ENCODE data around the gene CAMTA1. TPM values are rescaled to one million over a fixed set of nuclear protein-coding genes. Genes with fewer than 3 reads are reported as not detected.
A peak's percentile ranks its signal among the peaks of the same experiment; 100 is the strongest.
"Not testable (repeated sequence)": the region's sequence is repeated elsewhere in the genome, so short reads cannot be mapped to it uniquely, and the experiment has no call there.

Gene CAMTA1
- total RNA-seq, 1 donor from 2014 or later = 68.9 TPM

DNA sequence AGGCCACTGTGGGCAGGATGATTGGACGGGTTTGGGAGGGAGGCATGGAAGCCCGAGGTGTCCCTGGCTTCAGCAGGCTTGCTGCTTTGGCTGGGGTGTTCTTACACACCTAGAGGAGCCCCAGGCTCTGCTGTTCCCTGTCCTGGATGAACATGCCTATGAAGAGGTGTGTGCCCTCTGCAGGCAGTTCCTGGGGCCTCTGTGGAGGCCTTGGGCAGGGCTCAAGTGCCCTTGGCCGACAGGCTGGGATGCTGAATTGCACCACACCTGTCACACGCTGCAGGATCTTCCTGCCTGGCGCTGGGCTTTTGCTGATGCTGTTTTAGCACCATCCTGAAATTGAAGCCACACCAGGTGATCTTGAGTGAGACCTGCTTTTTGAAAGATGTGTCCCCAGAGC, 570.8 kb downstream of the CAMTA1 start:
- DNase-seq (ENCODE audit: low read depth) = no peak

DNA sequence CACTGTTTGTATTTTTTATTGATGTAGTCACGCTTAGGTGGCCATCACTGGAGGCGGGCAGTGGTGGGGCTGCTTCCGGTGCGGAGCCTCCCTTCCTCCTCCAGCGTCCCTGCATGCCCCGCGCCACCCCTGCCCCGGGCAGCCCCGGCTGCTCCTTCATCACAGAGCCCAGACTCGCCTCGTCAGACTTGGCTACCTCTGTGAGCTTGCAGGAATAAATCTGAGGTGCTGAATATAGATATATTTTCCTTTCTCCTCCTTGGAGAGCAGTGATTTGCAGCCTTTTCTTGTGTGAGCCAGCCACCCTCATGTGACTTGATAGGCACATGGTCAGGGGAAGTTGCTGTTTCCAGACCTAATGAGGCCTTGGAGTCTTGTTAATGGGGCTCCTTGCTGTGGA, 573.2 kb downstream of the CAMTA1 start:
- no peak for DNase-seq (ENCODE audit: low read depth)

DNA sequence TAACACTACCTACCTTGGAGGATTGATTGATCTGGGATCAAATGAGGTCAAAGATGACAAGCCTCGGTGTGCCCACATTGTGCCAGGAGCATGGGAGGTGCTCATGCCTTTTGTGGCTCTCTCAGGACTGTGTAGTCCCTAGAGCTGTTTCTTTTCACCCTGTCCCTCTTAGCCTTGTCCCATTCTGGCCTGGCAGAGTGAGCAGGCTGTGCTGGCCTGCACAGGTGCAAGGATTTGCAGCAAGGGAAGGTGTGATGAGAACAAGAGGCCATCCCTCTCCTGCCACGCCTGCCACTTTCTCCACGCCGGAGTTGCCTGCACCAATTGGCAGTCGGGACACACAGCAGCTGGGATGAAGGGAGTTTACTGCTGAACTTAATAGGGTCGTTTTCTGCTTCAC, 575.3 kb downstream of the CAMTA1 start:
- no peak for DNase-seq (ENCODE audit: low read depth)

DNA sequence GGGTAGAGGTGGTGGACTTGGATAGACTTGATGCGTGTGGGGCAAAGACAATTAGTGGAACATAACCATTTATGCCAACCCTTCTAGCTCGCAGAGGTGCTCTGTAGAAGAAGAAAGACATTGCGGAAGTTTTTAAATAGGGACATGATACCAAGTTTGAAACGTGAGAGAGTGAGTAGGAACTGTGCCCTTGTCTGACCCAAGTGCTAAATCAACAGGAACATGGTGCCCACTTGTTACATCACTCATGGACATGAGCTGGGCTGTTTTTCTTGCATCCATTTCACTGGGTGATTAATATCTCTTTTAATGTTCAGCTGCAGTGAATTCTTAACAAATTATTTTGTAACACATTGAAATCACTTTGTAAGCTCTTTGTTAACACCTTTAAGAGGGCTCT, 577.7 kb downstream of the CAMTA1 start:
- DNase-seq (ENCODE audit: low read depth) = no peak

DNA sequence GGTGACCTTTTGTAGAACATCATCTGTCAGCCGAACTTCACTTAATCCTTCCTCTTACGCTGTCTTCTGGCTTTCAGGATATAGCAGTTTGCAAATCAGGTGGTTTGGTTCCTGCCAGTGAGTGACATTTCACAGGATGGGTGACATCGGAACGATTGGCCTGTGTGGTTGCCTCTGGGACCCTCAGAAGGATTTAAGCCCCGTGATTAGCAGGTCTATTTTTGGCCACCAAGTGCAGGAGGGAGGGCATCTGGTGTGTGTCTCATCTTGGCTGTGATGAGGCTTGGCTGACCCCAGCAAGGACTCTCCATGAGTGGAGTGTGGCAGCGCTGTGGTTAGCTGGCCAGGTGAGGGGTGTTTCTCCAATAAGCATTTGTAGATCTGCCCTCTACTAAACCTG, 578.2 kb downstream of the CAMTA1 start:
- DNase-seq (ENCODE audit: low read depth) = peak; percentile 52

DNA sequence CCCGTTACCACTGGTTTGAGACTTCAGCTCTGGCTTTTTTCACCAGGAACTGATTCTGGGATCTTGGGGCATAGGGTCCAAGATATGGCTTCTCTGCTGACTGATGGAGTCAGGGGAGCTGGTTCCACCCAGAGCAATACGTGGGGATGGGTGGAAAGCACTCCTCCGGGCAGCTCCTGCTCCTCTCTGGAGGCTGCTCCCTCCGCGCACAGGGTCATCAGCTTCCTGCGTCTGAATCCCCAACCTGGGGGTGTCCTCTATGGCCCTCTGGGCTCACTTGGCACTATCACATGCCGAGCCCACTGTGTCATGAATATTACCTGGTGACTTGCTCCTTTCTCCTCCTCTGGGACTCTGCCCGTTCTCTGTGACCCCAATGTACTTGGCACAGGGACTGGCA, 580.5 kb downstream of the CAMTA1 start:
- DNase-seq (ENCODE audit: low read depth) = no peak

DNA sequence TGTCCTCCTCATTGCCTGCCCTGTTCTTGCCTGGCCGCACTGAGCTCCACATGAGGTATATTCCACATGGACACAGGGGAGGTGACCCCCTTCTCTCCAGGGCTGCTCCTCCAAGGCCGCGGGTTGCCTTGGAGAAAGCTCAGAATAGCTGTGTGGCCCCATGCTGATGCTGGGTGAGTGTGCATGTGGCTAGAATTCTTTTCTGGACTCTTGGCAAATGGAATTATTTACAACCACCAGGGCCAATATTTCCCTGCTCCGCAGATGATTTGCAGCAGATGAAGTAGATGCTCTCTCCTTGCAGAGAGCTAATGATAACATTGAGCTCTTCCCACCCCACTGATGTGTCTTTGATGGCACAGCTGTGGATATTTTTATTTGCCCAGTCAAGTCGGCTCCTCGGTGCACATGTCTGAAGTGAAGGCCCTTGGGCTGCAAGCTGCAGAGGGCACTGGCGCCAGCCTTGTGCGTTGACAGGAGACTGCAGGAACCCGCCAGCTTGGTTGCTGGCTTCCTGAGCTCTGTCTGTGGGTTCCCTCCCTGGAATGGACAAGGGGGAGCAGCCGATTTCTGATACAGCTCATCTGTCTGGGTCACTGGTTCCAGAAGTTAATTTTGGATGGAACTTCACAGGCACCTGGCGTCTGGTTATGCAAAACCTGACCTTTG, 581.2 kb downstream of the CAMTA1 start:
- DNase-seq (ENCODE audit: low read depth) = peak; percentile 32

DNA sequence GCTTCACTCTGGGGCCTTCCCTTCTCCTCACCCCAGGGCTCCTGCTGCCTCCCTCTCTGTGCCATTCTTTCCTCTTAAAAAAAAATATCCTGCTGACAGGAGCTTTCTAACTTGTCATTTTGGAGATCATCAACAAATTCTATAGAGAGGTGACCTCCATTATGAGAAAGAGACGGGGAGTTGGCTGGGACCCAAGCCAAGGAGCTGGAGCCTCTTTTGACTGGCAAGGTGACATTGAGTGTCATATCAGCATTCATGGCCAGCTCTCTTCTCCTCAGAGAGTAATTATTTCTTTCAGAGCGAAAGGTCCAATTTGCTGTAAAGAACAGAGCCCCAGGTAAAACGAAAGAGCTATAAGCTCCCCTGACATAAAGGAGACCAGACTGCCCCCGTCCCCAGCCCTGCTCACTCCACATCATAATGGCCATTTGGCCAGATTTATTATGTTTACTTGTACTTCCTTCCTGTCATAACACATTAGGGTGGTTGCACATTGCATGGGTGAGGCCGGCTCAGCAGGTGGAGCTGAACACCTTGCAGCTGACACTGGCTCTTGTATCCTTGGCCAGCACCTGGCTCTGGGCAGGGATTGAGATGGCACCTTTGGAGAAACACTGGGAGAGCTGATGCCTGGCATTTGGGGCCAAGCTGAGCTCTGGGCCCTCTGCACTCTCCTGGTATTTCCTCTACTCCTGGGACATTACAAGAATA, 581.9 kb downstream of the CAMTA1 start:
- no peak for DNase-seq (ENCODE audit: low read depth)

DNA sequence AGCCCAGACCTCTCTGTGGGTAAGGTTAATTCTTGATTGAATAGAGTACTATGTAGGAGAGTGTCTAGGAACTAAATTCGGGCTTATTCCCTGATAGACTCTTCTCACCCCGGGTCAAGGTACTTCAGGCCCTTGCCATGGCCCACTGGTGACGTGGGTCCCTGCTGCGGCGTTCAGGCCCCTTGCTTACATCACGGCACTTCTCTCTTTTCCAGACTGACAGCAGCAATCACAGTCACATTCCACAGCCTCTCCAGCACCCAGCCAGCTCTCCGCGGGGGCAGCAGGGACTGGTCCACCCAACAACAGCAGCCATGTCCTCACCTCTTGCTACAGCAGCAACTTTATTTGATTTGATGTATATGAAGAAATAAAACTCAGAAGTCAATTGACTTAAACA, 584.6 kb downstream of the CAMTA1 start:
- DNase-seq (ENCODE audit: low read depth) = no peak

DNA sequence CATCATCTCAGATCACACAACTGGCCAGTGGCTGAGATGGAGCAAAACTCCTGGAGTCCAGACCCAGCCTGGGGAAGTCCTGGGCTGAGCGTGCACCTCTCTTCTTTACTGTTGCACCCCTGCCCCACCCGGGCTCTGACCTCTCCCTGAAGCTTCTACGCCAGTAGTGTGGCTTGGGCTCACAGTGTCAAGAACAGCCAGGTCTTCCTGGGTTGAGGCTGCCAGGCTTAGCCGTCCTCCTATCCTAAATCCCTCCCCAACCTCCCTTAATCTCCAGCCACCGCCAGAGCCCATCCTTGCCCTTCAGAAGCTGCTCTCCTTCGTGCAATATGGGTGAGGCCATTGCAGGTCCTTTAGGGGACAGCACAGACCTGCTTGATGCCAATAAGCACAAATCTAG, 586.7 kb downstream of the CAMTA1 start:
- DNase-seq (ENCODE audit: low read depth) = no peak

DNA sequence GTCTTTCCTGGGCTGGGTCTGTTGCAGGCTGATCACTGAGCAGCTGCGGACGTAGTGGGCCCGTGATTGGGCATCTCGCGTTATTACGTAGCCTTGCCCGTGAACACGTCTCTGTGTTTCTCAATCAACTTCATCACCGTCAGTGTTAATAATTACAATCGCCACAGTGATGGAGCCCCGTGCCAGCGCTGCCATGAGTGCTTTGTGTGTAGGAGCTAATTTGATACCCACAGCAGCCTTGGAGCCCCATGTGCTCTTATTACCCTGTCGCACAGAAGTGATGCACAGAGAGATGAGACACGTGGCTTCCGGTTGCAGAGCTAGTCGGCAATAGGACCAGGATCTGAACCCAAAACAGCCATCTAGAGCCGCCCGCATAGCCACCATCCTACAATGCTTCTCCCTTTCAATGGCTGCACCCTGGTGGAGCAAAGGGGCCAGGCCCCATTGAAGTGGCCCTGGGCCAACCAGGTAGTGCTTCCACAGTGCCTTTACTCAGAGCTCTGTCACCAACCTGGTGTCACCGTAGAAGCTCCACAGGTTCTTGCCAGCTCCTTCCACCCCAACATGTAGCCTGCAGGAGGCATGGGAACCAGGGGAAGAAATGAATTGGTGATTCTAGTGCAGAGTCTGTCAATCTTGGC, 587.3 kb downstream of the CAMTA1 start:
- DNase-seq (ENCODE audit: low read depth) = no peak

DNA sequence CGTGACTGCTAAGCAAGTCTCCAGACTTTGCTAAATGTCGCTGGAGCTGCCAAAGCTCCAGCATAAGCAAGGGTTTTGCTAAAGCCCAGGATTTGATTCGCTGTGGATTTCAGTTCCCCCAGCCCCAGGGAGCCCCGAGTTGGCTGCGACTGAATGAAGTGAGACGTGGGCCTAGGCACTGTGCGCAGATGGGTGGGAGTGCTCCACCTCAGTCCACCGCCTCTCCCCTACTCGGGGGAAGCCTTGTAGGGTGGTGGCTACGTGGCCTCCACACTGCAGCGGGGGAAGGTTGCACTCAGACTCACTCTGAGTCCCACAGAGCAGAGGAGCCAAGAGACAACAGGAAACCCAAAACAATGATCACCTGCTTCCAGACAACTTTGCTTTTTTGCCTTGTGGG, 588.0 kb downstream of the CAMTA1 start:
- DNase-seq (ENCODE audit: low read depth) = no peak

DNA sequence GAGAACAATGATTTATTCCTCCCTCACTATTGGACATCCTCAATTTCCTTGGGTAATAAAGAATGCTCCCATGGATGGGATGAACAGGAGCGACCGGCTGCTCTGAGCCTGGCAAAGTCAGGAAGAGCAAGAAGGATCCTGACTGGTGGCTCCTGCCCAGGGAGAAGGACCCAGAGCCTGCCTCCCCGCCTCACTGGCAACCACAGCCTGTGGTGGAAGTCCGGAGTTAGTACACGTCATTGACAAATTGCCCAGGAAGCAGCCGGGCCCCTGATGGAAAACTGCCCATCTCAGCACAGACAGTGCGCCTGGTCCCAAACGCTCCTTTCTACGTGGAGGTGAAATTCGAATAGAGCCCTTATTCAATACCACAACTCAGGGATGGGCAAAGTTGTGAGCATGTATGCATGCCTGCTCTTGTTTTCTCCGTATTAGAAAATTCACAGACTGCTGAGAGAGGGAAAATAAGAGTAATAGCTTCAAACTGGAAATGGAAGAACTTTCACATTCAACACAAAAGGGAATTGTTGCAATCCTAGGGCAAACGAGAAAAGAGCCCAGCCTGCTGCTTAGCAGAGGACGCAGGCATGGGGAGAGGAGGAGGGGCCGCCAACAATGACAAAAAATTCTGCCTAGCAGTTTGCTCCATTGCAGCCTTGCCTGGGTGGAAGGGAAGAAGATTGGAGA, 588.8 kb downstream of the CAMTA1 start:
- no peak for DNase-seq (ENCODE audit: low read depth)

DNA sequence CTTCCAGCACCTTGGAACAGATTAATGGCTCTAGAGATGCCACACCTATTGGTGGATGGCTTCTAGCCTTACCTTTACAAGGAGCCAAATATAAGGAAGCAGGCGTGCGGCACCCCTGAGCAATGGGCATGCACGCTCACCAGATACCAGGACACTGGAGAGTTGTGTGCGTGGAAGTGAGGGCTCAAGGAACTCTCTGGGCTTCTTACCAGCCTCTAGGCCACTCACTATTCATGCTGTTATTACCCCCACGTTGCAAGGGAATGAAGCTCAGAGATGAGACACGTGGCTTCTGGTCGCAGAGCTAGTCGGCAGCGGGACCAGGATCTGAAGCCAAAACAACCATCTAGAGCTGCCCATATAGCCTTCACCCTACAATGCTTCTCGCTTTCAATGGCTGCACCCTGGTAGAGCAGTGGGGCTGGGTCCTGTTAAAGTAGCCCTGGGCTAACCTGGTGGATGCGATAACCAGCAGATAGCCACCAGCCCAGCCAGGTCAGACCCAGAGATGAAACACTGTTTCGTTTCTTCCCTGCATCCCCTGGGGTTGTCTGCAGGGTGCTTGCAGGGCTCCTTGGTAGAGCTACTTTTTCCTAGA, 589.4 kb downstream of the CAMTA1 start:
- DNase-seq (ENCODE audit: low read depth) = no peak

DNA sequence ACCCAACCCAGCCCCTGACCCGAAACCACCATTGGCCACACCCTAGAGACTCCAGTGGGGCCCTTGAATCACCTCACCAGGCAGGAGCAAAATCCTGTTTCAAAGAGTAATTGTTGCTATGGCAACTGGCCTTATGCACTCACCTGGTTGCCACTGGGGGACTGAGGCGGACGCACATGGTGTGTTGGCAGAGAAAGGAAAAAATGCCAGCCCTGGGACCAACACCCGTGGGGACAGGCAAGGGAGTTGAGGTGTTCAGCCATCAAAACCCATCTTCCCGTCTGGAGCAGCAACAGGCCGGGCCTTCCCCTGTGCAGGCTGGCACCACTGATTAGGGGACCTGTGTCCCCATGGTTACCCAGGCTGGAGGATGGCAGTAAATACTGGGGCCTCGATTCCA, 590.1 kb downstream of the CAMTA1 start:
- no peak for DNase-seq (ENCODE audit: low read depth)

DNA sequence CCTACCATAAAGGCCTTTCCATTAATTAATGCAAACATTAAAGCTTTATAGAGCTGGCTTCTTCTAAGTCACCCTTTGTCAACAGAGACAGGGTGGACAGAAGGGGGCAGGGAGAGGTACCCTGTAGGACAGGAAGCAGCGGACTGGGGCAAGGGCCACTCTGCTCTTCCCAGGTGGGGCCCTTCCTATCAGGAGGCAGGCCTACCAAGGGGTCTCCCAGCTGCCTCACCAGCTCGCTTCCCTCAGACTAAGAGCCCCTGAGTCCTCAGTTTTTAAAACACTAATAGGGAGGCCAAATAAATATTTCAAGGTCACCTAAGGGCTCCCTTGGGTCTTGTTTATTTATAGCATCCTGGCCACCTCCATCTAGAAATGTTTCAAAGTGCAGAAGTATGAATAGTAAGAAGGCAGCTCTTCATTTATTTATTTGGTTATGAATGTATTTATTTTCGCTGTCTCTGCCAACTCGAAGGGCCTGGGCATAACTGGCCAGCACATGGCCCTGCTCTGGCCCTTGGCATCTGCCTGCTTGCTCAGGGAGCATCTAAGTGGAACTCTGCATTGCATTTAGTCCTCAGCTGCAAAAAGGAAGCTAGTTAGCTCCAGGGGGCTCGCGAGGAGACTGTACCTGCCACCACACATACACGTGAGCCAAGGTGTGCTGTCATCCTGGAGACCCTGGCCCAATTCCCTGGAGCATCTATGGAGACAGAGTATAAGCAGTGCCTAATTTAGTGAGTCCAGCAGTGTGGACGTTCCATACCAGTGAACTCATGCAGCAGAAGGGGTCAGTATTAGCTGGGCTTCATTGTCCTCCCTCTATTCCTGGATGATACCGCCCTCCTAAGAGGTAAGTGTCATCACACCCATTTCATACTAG, 590.8 kb downstream of the CAMTA1 start:
- no peak for DNase-seq (ENCODE audit: low read depth)

DNA sequence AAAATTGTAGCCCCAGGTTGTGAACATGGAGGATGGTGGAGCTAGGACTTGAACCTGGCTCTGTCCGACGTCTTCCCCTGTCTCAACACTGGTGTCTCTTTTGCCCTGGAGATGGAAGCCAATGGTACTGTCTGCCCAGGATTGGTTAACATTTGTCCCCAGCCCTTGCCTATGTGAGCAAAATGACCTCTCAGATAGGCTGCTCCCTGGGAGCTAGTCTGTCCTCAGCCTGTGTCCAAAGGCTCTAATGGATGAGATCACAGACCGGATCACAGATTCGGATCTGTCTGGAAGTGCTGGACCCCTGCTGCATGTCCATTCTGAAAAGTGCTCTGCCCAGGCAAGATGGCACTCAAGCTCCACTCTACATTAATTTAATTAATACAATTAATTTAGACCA, 591.4 kb downstream of the CAMTA1 start:
- DNase-seq (ENCODE audit: low read depth) = no peak

DNA sequence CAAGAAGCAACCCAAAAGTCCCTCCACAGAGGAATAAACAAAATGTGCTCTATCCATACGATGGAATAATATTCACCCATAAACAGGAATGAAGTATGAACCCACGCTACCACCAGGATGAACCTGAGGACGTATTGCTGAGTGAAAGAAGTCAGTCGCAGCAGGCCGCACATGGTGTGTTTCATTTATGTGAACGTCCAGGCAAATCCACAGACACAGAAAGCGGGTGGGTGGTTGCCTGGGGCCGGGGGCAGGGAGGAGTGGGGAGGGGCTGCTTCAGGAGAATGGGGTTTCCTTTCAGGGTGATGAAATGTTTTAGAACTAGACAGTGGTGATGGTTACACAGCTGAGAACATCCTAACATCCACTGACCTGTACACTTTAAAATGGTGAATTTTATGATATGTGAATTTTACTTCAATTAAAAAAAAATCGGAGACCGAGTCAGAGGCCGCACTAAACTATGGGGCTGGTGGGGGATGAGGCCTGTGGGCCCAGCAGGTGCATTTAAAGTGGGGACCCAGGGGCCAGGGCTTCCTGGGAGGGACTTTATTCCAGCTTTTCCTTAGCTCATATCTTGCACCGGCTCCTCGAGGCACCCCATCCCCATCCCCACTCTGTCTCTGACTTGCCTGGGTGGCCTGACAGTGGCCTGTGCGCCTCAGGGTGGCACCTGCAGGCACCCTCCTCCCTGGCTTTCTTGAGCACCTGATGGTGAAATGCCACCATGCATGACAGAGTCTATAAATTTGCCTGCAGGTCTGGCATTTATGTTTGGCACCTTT, 593.3 kb downstream of the CAMTA1 start:
- no peak for DNase-seq (ENCODE audit: low read depth)

DNA sequence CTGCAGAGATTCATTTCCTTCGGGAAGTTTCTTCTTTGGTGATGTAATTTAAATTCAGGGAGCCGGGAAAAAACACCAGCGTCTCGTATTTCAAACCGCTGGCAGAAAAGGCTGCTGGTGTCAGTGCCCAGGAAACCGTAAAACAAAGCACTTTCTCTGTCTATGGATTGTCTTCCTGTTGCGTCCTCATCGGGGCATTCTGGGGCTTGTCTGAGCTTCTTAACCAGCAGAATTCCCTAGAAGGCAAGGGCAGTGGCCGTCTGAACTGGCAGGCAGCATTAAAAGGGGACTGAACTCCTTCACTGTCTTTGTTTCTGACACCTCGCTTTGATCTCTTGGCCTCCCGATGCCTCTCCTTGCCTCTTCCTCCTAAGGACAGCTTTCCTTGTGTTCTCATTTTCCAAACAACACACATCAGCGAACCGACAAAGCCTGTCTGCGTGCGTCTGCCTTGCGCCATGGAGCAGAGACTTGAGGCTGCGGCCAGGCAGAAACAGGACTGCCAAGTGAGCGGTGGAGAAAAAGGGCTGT, 594.3 kb downstream of the CAMTA1 start:
- peak; percentile 76 for DNase-seq (ENCODE audit: low read depth)

DNA sequence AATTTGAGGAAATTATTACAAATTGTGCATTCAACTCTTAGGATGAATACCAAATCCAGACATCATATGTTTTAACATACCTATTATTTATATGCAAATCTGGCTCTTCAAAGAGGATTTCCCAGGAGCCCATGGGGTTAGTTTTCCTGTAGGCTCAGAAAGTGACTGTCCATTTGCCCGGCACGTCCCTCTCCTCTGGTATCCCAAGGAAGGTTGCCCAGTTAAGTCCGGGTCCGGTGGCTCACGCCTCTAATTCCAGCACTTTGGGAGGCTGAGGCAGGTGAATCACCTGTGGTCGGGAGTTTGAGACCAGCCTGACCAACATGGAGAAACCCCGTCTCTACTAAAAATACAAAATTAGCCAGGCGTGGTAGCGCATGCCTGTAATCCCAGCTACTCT, 594.8 kb downstream of the CAMTA1 start:
- DNase-seq (ENCODE audit: low read depth) = not testable (repeated sequence)

Data from myocyte (in vitro differentiated cells).